A549 (cell line): ENCODE results near the gene ADARB1. TPM values are rescaled to one million over a fixed set of nuclear protein-coding genes. Genes with fewer than 3 reads are reported as not detected.

Experiments
- ATAC-seq, 2 experiments: fragments of 200-7000 bp in 1 of 2; fragments of >200 bp in 1 of 2; cut with Nextera tagmentation in 1 of 2; cut with Tn5 transposase in 1 of 2; 3 replicates each; pipeline versions ENCODE4 v1.8.0 to v1.9.1; 2018 to 2020; ENCODE audit warnings: mild to moderate bottlenecking in 1 of 2, moderate library complexity in 1 of 2
- CTCF ChIA-PET: fragments of 300-600 bp; sonication (Branson Sonifier 250); formaldehyde crosslinking; extraction: SDS; loops from one replicate; lab custom pipeline; 2021; ENCODE audit warnings: antibody characterized with exemption, inconsistent platforms; lab: Yijun Ruan, JAX
- POLR2A ChIA-PET: fragments of 350-600 bp; formaldehyde crosslinking; extraction: SDS; loops from one replicate; lab custom pipeline; 2021; ENCODE audit warnings: antibody characterized with exemption, inconsistent platforms; lab: Yijun Ruan, JAX
- DNase-seq, 2 experiments: peaks; one replicate each; pipeline versions ENCODE4 v3.0.0 to v3.0.0-alpha.2; 2011 to 2016; ENCODE audit warnings: low read depth in 1 of 2, low spot score in 1 of 2
- FAIRE-seq: peaks from 2 replicates; lab custom pipeline; 2011; peaks lifted over from hg19 to GRCh38; lab: Jason Lieb, UNC
- H3K27ac ChIP-seq, 2 experiments: fragments of >200 bp; sonication (Bioruptor Twin); formaldehyde crosslinking; 3 replicates each; pipeline ENCODE4 v1.5.1; 2016 to 2017
- H3K4me1 ChIP-seq: fragments of >200 bp; sonication (Bioruptor Twin); formaldehyde crosslinking; 3 replicates; pipeline ENCODE4 v1.6.1; 2016
- H3K4me2 ChIP-seq: fragments of >200 bp; sonication (Bioruptor Twin); formaldehyde crosslinking; 3 replicates; pipeline ENCODE4 v1.6.1; 2016
- H3K4me3 ChIP-seq: fragments of >200 bp; sonication (Bioruptor Twin); formaldehyde crosslinking; 3 replicates; pipeline ENCODE4 v1.5.1; 2016
- H3K9me3 ChIP-seq: fragments of >200 bp; sonication (Bioruptor Twin); formaldehyde crosslinking; 3 replicates; pipeline ENCODE4 v1.6.1; 2016
- ATOH8 ChIP-seq: fragments of 250-450 bp; sonication (Bioruptor Pico); IDR thresholded peaks from 2 replicates; pipeline ENCODE4 v1.5.0; 2020; ENCODE audit warnings: low read depth, mild to moderate bottlenecking, moderate library complexity
- BCL3 ChIP-seq: fragments of >200 bp; sonication (Bioruptor Twin); formaldehyde crosslinking; IDR thresholded peaks from 3 replicates; pipeline ENCODE4 v1.6.1; 2016
- CBX2 ChIP-seq: fragments of 200-600 bp; sonication (generic); IDR thresholded peaks from 2 replicates; pipeline ENCODE4 v1.6.1; 2016; ENCODE audit warnings: low read depth, mild to moderate bottlenecking, borderline replicate concordance
- CHD2 ChIP-seq: fragments of 150-350 bp; IDR thresholded peaks from 2 replicates; pipeline ENCODE4 v1.6.1; 2014; ENCODE audit warnings: low read length; ENCODE audit not compliant: partially characterized antibody
- CHD4 ChIP-seq: fragments of 200-600 bp; sonication (generic); IDR thresholded peaks from 2 replicates; pipeline ENCODE4 v1.6.1; 2016; ENCODE audit warnings: antibody characterized with exemption, mild to moderate bottlenecking, borderline replicate concordance
- EHF ChIP-seq: fragments of 250-450 bp; sonication (Bioruptor Pico); IDR thresholded peaks from 2 replicates; pipeline ENCODE4 v1.5.0; 2020; ENCODE audit warnings: mild to moderate bottlenecking
- EHMT2 ChIP-seq: fragments of 200-600 bp; sonication (generic); IDR thresholded peaks from 2 replicates; pipeline ENCODE4 v1.6.1; 2016; ENCODE audit warnings: antibody characterized with exemption, low read depth, mild to moderate bottlenecking, moderate library complexity
- EP300 ChIP-seq, 2 experiments: fragments of >200 bp; sonication (Bioruptor Twin); formaldehyde crosslinking; IDR thresholded peaks; 2 replicates in 1 of 2; 3 replicates in 1 of 2; pipeline ENCODE4 v1.6.1; 2016 to 2017
- ESRRA ChIP-seq: fragments of 150-350 bp; IDR thresholded peaks from 2 replicates; pipeline ENCODE4 v1.6.1; 2014; ENCODE audit warnings: mild to moderate bottlenecking, low read length, borderline replicate concordance
- FOXS1 ChIP-seq: fragments of 250-450 bp; sonication (Bioruptor Pico); IDR thresholded peaks from 2 replicates; pipeline ENCODE4 v1.5.0; 2020; ENCODE audit warnings: mild to moderate bottlenecking, moderate library complexity
- GATA3 ChIP-seq: IDR thresholded peaks from 2 replicates; pipeline ENCODE4 v1.6.1; 2012; ENCODE audit warnings: borderline replicate concordance
- HMGXB4 ChIP-seq: fragments of 250-450 bp; sonication (Bioruptor Pico); IDR thresholded peaks from 2 replicates; pipeline ENCODE4 v1.5.0; 2021; ENCODE audit warnings: mild to moderate bottlenecking, moderate library complexity, borderline replicate concordance
- HOXA7 ChIP-seq: fragments of 250-450 bp; sonication (Bioruptor Pico); IDR thresholded peaks from 2 replicates; pipeline ENCODE4 v1.5.0; 2020; ENCODE audit warnings: mild to moderate bottlenecking, moderate library complexity
- MAX ChIP-seq: IDR thresholded peaks from 2 replicates; pipeline ENCODE4 v1.6.1; 2012
- PBX3 ChIP-seq: IDR thresholded peaks from 2 replicates; pipeline ENCODE4 v1.6.1; 2012
- POLR2AphosphoS2 ChIP-seq: conservative IDR thresholded peaks from 2 replicates; pipeline ENCODE4 v1.6.1; 2012; ENCODE audit warnings: low read length, improper control_type of control experiment, inconsistent platforms
- RAD21 ChIP-seq, 2 experiments: fragments of >200 bp in 1 of 2; sonication (Bioruptor Twin) in 1 of 2; formaldehyde crosslinking in 1 of 2; IDR thresholded peaks in 1 of 2; conservative IDR thresholded peaks in 1 of 2; 2 replicates in 1 of 2; 3 replicates in 1 of 2; pipeline ENCODE4 v1.6.1; 2012 to 2018; ENCODE audit warnings: inconsistent platforms in 1 of 2
- RARB ChIP-seq: fragments of 250-450 bp; sonication (Bioruptor Pico); IDR thresholded peaks from 2 replicates; pipeline ENCODE4 v1.8.0; 2021; ENCODE audit warnings: mild to moderate bottlenecking, moderate library complexity
- REST ChIP-seq: fragments of 200-600 bp; sonication (generic); IDR thresholded peaks from 2 replicates; pipeline ENCODE4 v1.6.1; 2016; ENCODE audit warnings: antibody characterized with exemption, mild to moderate bottlenecking, moderate library complexity
- RNF2 ChIP-seq: fragments of 200-600 bp; sonication (generic); IDR thresholded peaks from 2 replicates; pipeline ENCODE4 v1.6.1; 2016; ENCODE audit warnings: low read depth, mild to moderate bottlenecking, antibody characterized with exemption, moderate library complexity, borderline replicate concordance
- SREBF2 ChIP-seq: fragments of 450-650 bp; IDR thresholded peaks from 2 replicates; pipeline ENCODE4 v1.6.1; 2014; ENCODE audit warnings: mild to moderate bottlenecking, moderate library complexity
- ZNF302 ChIP-seq: fragments of 250-450 bp; sonication (Bioruptor Pico); IDR thresholded peaks from 2 replicates; pipeline ENCODE4 v1.9.0; 2021; ENCODE audit warnings: inconsistent platforms, mild to moderate bottlenecking, moderate library complexity
- ZSCAN20 ChIP-seq: fragments of 250-450 bp; sonication (Bioruptor Pico); IDR thresholded peaks from 2 replicates; pipeline ENCODE4 v1.8.0; 2022; ENCODE audit warnings: mild to moderate bottlenecking, moderate library complexity
- WGBS: methylation state at CpG from one replicate; pipeline ENCODE4 v1.1.6; 2017; ENCODE audit errors: missing lambda C conversion rate; 5-methylcytosine and 5-hydroxymethylcytosine counted together
- polyA plus RNA-seq, 4 experiments: library from polyadenylated mRNA; depleted of rRNA in 3 of 4; stranded (reverse); fragments of >200 nt; fragmentation: RNase III in 1 of 4; extraction: RNeasy Plus Mini Kit Qiagen cat#74134 plus additional on column Dnase treatment in 1 of 4; gene quantifications; 2 replicates in 3 of 4; 3 replicates in 1 of 4; pipeline ENCODE4 v1.2.3, GENCODE V29; 2011 to 2017

ADARB1 gene
- polyA plus RNA-seq, 2 of the 4 experiments (the other 2 are of a cell fraction): 3.2 to 5.7 TPM

GRCh38 chr21:45047257-45047656, 27.1 kb upstream of the ADARB1 start (continued):
- TF ChIP-seq REST (no peak), CHD4 (no peak), HMGXB4 (CRISPR knock-in tag) (no peak), ZNF302 (CRISPR knock-in tag) (no peak), EHF (CRISPR knock-in tag) (no peak), FOXS1 (no peak), ESRRA (no peak), RARB (no peak)

- no peak for ATAC-seq
- H3K27ac ChIP-seq: no peak overlapping the region
- CTCF ChIA-PET: no interaction called here
- POLR2A ChIA-PET: no interaction called here
- H3K4me1 ChIP-seq: peaks cover 13% of the 10 kb centered on the region; the same call in 2 of the 3 replicates
- no peak for TF ChIP-seq EHF (CRISPR knock-in tag)
- TF ChIP-seq EHMT2: no peak
- no peak for TF ChIP-seq HMGXB4 (CRISPR knock-in tag)
- no peak for TF ChIP-seq POLR2AphosphoS2
- TF ChIP-seq ESRRA: no peak
- TF ChIP-seq BCL3: no peak
- no peak for TF ChIP-seq MAX
- TF ChIP-seq SREBF2: no peak
- no peak for TF ChIP-seq HOXA7 (CRISPR knock-in tag)
- no peak for TF ChIP-seq RAD21 (conservative IDR thresholded peaks at IDR 0.05 in 1 of 2, IDR thresholded peaks at IDR 0.05 in 1 of 2)
- TF ChIP-seq CHD2: no peak
- TF ChIP-seq EP300 (IDR thresholded peaks at IDR 0.05): no peak
- TF ChIP-seq RNF2: no peak
- TF ChIP-seq GATA3: no peak
- no peak for TF ChIP-seq ZSCAN20 (CRISPR knock-in tag)
- no peak for TF ChIP-seq ATOH8 (CRISPR knock-in tag)
- TF ChIP-seq PBX3: no peak
- TF ChIP-seq CBX2: no peak
- H3K4me3 ChIP-seq: no peak overlapping the region
- WGBS: 60% methylated on average over 11 of the region's 11 CpGs
- DNase-seq: no peak
- H3K4me2 ChIP-seq: no peak overlapping the region
- FAIRE-seq: no peak
- H3K9me3 ChIP-seq: peaks cover 8% of the 10 kb centered on the region; the same call in 1 of the 3 replicates
Observed at GRCh38 chr21:45048026-45048698, 26.2 kb upstream of the ADARB1 start.
